GM21737 (cell line): ENCODE data around the gene TMIE.

Experiments
- ATAC-seq: cut with Tn5 transposase; IDR thresholded peaks from one replicate; pipeline ENCODE4 v1.9.1; 2021; ENCODE audit warnings: mild to moderate bottlenecking, moderate library complexity; ENCODE audit not compliant: unreplicated experiment

Gene TMIE

GRCh38 chr3:46701181-46701939 lies at the start of gene TMIE:
Gene TMIE (plus strand): TSS chr3:46701392. CDS start chr3:46701488, 96 bp downstream.
- no peak for ATAC-seq

GRCh38 chr3:46655271-46655670 lies 45.9 kb upstream of the TMIE start:
- ATAC-seq, result no peak

GRCh38 chr3:46656778-46657556 lies 44.2 kb upstream of the TMIE start:
- no peak for ATAC-seq

- no peak for ATAC-seq
Observed at GRCh38 chr3:46659285-46659684, 41.9 kb upstream of the TMIE start.

- ATAC-seq, result no peak
Observed at GRCh38 chr3:46660003-46660402, 41.2 kb upstream of the TMIE start.

- no peak for ATAC-seq
Observed at GRCh38 chr3:46660543-46661523, 40.4 kb upstream of the TMIE start.

- no peak for ATAC-seq
Observed at GRCh38 chr3:46661776-46662766, 39.1 kb upstream of the TMIE start.

- ATAC-seq, result no peak
Observed at GRCh38 chr3:46662771-46663551, 38.2 kb upstream of the TMIE start.

- ATAC-seq, result no peak
Observed at GRCh38 chr3:46663591-46664135, 37.5 kb upstream of the TMIE start.

- no peak for ATAC-seq
Observed at GRCh38 chr3:46664188-46664970, 36.8 kb upstream of the TMIE start.

GRCh38 chr3:46664971-46665762 lies 36.0 kb upstream of the TMIE start:
- ATAC-seq, result no peak

GRCh38 chr3:46665763-46666452 lies 35.3 kb upstream of the TMIE start:
- ATAC-seq, result no peak

- ATAC-seq, result no peak
Observed at GRCh38 chr3:46666453-46666845, 34.7 kb upstream of the TMIE start.

GRCh38 chr3:46667061-46667621 lies 34.1 kb upstream of the TMIE start:
- ATAC-seq, result no peak

- ATAC-seq, result no peak
Observed at GRCh38 chr3:46667657-46668056, 33.5 kb upstream of the TMIE start.

- no peak for ATAC-seq
Observed at GRCh38 chr3:46668116-46668515, 33.1 kb upstream of the TMIE start.
